Measurements from ENCODE around the gene XRCC6. TPM values are rescaled to one million over a fixed set of nuclear protein-coding genes. Genes with fewer than 3 reads are reported as not detected.

Gene XRCC6
- total RNA-seq, 1 donor from 2014 or later = 297 TPM

- intact Hi-C loops (cut with micrococcal nuclease) = loop anchor here (1.0 to 5.0 kb wide), 3 partner anchors 22 to 384 kb away; partner anchors contain the start of genes DESI1, NAGA, PHETA2 and XRCC6
- peaks cover 11% of the 10 kb centered on the region for H3K36me3 Mint-ChIP-seq (ENCODE audit: low read depth)
- TF ChIP-seq CTCF (IDR thresholded peaks at IDR 0.05) = no peak
Observed at GRCh38 chr22:41687901-41688364, 66.8 kb downstream of the XRCC6 start.

GRCh38 chr22:41688365-41689211 is 67.5 kb downstream of the XRCC6 start, which contains the start of gene SNU13:
SNU13 (minus strand) TSS chr22:41688867; CDS start chr22:41688796, 71 bp downstream.
- H3K4me3 Mint-ChIP-seq = peak within 1 kb of the TSS; percentile 97
- TF ChIP-seq CTCF (IDR thresholded peaks at IDR 0.05) = no peak
- ChIA-PET POLR2A (interaction anchor here (0.5 to 2.9 kb wide), 34 partner anchors 8 to 1735 kb away, joined by 3 to 34 read pairs (median 6); partner anchors contain the start of genes CCDC134, DESI1, MEI1 and NDUFA6), CTCF (interaction anchor here (2.4 to 3.6 kb wide), 2 partner anchors 10 to 22 kb away, joined by 8 to 27 read pairs; partner anchors contain the start of gene MEI1)
- ATAC-seq (ENCODE audit: low read depth) (peak; percentile 94), DNase-seq (peak; percentile 88)
- intact Hi-C loops (cut with micrococcal nuclease) = loop anchor here (1.0 to 5.0 kb wide), 3 partner anchors 22 to 384 kb away; partner anchors contain the start of genes DESI1, NAGA, PHETA2 and XRCC6
- H3K4me1 Mint-ChIP-seq = peaks cover 28% of the 10 kb centered on the region
- no peaks in the 10 kb centered on the region for H3K27me3 Mint-ChIP-seq
- no peaks in the 10 kb centered on the region for H3K9me3 Mint-ChIP-seq
- peak within 1 kb of the TSS; percentile 96 for H3K27ac Mint-ChIP-seq
- H3K36me3 Mint-ChIP-seq (ENCODE audit: low read depth) = peaks cover 11% of the 10 kb centered on the region

More at GRCh38 chr22:41687901-41688364, 66.8 kb downstream of the XRCC6 start:
- ATAC-seq (ENCODE audit: low read depth) (peak; percentile 9), DNase-seq (no peak)
- ChIA-PET CTCF (interaction anchor here (2.4 to 3.6 kb wide), 2 partner anchors 10 to 22 kb away, joined by 8 to 27 read pairs; partner anchors contain the start of gene MEI1), POLR2A (interaction anchor here (0.5 to 2.9 kb wide), 25 partner anchors 8 to 927 kb away, joined by 3 to 34 read pairs (median 7); partner anchors contain the start of genes CCDC134, DESI1, MEI1 and NDUFA6)
- Mint-ChIP-seq H3K4me1 (peaks cover 28% of the 10 kb centered on the region), H3K4me3 (peak overlapping the region; percentile 97), H3K9me3 (no peaks in the 10 kb centered on the region), H3K27ac (peak overlapping the region; percentile 96), H3K27me3 (no peaks in the 10 kb centered on the region)

GRCh38 chr22:41690476-41690875 is 69.4 kb downstream of the XRCC6 start:
- CTCF ChIA-PET = no interaction called here
- DNase-seq (no peak), ATAC-seq (ENCODE audit: low read depth) (no peak)
- H3K36me3 Mint-ChIP-seq (ENCODE audit: low read depth) = peaks cover 9% of the 10 kb centered on the region
- no peaks in the 10 kb centered on the region for H3K27me3 Mint-ChIP-seq
- TF ChIP-seq CTCF (IDR thresholded peaks at IDR 0.05) = no peak
- intact Hi-C loops (cut with micrococcal nuclease) = no loop called here
- H3K4me1 Mint-ChIP-seq = peaks cover 25% of the 10 kb centered on the region
- POLR2A ChIA-PET = interaction anchor here (0.6 to 0.7 kb wide), 2 partner anchors 23 to 251 kb away, joined by 3 to 7 read pairs; no protein-coding TSS in a partner anchor
- H3K4me3 Mint-ChIP-seq = peak overlapping the region; percentile 52
- H3K9me3 Mint-ChIP-seq = no peaks in the 10 kb centered on the region
- H3K27ac Mint-ChIP-seq = peak overlapping the region; percentile 96

- H3K4me1 Mint-ChIP-seq = peaks cover 13% of the 10 kb centered on the region
- H3K27me3 Mint-ChIP-seq = no peaks in the 10 kb centered on the region
- no peak for TF ChIP-seq CTCF (IDR thresholded peaks at IDR 0.05)
- no peaks in the 10 kb centered on the region for H3K9me3 Mint-ChIP-seq
- H3K4me3 Mint-ChIP-seq = no peak overlapping the region
- ChIA-PET CTCF (no interaction called here), POLR2A (no interaction called here)
- no peak overlapping the region for H3K27ac Mint-ChIP-seq
- ATAC-seq (ENCODE audit: low read depth) (no peak), DNase-seq (no peak)
- intact Hi-C loops (cut with micrococcal nuclease) = loop anchor here (5.0 kb wide), 2 partner anchors 87 to 742 kb away; no protein-coding TSS in a partner anchor
- no peaks in the 10 kb centered on the region for H3K36me3 Mint-ChIP-seq (ENCODE audit: low read depth)
Observed at GRCh38 chr22:41695211-41695610, 74.1 kb downstream of the XRCC6 start.

All from activated B cell treated with CpG ODN at 0.5 μM for 24 hours (primary cell).